HG03280 (cell line): ENCODE measurements around the gene ACOT13.
A peak's percentile ranks its signal among the peaks of the same experiment; 100 is the strongest.
"Not testable (repeated sequence)": the region's sequence is repeated elsewhere in the genome, so short reads cannot be mapped to it uniquely, and the experiment has no call there.

ENCODE experiments used
- ATAC-seq: cut with Tn5 transposase; IDR thresholded peaks from one replicate; pipeline ENCODE4 v1.9.1; 2021; ENCODE audit warnings: mild to moderate bottlenecking, moderate library complexity; ENCODE audit not compliant: unreplicated experiment

ACOT13 gene

DNA sequence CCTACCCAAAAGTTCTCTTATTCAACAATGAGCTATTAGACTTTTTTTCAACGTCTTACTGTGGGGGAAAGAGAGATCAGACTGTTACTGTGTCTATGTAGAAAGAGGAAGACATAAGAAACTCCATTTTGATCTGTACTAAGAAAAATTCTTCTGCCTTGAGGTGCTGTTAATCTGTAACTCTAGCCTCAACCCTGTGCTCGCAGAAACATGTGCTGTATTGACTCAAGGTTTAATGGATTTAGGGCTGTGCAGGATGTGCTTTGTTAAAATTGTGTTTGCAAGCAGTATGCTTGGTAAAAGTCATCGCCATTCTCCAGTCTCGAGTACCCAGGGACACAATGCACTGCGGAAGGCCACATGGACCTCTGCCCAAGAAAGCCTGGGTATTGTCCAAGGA lies 5.1 kb upstream of the ACOT13 start:
- not testable (repeated sequence) for ATAC-seq

DNA sequence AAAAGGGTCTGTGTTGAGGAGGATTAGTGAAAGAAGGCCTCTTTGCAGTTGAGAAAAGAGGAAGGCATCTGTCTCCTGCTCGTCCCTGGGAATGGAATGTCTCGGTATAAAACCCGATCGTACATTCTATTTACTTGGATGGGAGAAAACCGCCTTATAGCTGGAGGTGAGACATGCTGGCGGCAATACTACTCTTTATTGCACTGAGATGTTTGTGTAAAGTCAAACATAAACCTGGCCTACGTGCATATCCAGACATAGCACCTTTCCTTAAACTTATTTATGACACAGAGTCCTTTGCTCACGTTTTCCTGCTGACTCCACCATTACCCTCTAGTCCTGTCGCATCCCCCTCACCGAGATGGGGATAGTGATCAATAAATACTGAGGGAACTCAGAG lies 4.6 kb upstream of the ACOT13 start:
- no peak for ATAC-seq

DNA sequence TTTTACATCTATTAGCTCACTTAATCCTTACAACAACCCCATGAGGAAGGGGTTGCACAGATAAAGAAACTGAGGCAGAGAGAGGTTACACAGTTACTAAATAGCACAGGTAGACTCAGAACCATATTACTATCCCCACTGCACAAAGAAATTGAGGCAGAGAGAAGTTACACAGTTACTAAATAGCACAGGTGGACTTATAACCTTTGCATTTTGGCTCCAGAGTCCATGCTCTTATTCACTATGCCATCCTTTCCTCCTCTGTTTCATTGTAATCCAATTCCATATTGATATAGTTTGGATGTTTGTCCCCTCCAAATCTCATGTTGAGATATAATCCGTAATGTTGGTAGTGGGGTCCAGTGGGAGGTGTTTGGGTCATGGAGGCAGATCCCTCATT lies 3.7 kb upstream of the ACOT13 start:
- ATAC-seq = no peak

DNA sequence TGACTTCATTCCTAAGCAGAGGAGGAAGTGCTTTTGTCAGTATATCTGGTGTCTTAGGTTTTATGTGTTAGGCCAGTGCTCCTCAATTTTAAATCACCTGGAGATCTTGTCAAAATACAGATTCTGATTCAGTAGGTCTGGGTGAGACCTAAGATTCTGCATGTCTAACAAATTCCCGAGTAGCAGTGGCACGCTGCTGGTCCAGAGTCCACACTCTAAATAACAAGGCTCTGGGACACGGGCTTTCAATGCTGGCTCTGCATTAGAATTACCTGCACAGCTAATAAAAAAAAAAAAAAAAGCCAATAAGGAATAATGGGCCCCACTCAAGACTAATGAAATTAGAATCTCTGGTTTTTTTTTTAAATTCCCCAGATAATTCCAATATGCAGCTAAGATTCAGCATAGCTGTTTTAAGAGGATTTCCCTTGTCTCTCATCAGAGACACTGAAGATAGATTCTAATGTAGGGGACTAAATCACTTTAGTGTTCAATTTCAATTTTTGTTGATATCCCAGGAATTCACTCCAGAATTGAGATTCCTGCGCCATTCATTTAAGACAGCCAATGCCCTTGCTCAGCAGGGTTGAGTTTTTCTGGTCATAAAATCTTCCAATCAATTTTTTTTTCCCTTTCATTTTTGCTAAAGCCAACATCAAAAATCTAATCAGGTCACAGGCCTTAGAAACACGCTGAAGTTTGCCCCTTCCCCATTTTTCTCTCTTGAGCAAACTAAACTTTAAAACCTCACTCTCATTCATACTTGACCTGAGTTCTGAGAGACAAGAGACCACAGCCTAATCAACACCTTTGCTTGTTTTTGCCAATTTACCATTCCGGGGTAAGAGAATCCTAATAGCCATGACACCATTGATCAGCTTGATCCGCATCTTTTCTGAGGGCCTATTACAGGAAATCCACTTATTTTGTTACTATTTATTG lies 2.6 kb upstream of the ACOT13 start:
- ATAC-seq = no peak

DNA sequence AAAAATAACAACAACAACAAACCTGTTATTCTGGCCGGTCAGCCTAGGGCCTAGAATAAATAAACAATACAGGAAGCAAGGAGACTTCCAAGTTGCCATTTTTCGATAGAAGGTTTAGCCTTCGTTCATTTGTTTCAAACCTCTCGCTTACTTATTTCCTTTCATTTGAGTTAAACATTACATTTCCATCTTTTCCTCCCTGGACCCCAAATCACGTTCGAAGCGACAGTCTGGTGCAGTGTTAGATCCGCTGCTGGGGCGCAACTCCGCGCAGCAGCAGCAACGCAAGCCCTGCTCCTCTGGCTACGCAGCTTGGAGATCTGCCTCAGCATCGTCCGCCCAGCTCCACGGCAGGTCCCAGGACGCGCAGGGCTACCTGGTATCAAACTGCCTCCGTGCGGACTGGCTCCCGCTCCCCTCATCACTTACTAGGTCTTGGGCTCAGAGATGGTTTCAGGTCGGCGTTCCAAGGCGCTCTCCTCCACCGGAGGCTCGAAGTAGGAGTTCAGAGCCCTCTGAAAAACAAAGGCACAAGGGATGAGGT lies 708 bp upstream of the ACOT13 start:
- ATAC-seq = peak; percentile 28

DNA sequence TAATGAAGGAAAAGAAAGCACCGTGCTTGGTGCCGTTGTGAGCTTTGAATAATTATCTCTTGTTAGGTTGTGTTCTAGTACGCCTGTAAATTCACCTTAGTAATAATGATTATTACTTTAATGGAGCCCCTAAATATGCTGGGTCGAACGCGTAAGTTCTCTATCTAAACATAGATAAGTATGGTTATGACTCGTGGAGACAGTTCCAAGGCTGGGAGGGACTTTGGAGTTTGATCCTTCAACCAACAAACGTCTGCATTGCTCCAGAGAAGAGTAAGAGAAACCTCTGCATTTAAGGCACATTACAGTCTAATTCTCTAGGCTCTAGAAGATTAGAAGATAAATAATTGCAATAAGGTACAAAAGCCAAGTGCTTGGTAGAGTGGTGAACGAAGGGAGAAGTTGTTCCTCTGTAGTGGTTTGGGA lies 514 bp downstream of the ACOT13 start:
- peak; percentile 2 for ATAC-seq

DNA sequence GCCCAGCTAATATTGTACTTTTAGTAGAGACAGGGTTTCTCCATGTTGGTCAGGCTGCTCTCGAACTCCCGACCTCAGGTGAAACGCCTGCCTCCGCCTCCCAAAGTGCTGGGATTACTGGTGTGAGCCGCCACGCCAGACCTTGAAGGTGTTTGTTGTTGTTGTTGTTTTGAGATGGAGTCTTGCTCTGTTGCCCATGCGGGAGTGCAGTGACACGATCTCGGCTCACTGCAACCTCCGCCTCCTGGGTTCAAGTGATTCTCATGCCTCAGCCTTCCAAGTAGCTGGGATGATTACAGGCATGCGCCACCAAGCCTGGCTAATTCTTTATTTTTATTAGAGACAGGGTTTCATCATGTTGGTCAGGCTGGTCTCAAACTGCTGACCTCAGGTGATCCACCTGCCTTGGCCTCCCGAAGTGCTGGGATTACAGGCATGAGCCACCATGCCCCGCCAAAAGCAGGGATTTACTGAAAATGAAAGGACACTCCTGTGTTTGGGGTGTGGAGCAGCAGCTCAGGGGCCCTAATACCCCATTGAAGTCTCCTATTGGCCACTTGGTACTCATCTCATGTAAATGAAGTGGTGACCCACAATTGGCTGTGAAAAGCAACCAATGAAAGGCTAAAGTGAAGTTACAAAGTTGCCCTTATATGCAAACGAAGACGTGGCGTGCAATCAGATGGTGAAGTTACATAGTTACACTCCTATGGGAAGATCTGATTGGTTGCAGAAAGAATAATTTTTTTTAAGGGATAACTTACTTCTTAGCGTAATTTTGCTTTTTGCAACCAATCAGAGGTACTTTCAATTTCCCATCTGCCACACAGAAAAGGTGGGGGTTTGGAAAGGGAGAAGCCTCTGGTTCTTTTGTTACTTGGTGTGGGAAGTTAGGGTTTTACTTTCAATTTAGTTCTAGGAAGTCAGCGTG lies 1.5 kb downstream of the ACOT13 start:
- not testable (repeated sequence) for ATAC-seq

DNA sequence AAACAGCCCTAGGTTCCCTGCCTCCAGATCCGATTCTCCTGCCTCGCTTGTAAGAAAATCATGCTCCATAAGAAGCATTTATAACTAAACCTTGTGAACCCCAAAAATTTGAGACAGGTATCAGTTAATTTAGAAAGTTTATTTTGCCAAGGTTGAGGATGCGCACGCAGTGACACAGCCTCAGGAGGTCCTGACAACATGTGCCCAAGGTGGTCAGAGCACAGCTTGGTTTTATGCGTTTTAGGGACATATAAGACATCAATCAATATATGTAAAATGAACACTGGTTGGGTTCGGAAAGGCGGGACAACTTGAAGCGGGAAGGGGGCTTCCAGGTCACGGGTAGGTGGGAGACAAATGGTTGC lies 2.1 kb downstream of the ACOT13 start:
- ATAC-seq = no peak

DNA sequence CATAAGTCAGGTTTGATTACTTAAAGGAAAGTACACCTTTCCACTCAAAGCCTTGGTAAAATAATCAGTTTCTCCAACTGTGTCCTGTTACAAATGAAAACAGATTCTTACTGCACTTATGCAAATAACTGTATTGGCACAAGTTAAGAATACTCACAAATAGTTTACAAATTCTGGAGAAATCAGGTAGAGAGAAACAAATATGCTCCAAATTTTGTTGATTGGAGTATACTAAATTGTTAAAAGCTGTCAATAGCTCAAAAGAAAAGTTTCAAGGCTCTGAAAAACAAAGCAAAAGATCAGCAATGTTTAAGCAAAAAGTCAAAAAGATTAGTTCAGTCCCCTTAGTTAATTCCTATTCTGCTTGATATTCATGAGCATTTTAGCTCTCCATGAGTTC lies 3.6 kb downstream of the ACOT13 start:
- not testable (repeated sequence) for ATAC-seq

DNA sequence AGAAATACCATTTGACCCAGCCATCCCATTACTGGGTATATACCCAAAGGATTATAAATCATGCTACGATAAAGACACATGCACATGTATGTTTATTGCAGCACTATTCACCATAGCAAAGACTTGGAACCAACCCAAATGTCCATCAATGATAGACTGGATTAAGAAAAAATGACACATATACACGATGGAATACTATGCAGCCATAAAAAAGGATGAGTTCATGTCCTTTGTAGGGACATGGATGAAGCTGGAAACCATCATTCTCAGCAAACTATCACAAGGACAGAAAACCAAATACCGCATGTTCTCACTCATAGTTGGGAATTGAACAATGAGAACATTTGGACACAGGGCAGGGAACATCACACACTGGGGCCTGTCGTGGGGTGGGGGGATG lies 4.2 kb downstream of the ACOT13 start:
- ATAC-seq = not testable (repeated sequence)

DNA sequence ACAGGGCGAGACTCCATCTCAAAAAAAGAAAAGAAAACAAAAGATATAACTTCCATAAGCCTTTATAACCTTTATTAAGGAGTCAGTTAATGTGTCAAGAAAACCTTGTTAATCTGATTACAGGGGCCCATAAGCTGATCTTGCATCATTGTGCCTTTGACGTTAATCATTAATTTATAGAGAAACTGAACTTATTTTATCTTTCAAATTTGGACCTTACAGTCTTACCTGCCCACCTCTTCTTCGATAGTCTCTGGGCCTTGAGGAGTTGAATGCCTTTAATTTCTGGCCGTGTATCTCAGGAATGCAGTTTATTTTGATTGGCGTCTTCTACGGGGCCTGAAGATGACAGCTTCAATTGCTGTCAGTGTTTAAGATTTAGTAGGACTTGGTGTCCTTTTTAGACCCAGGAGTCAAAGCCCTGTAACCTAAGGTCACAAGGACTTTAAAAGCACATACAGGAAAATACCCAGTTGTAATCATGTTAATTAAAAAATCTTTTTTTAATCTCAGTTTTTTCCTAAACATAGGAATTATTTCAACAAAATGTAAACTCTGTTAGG lies 5.8 kb downstream of the ACOT13 start:
- ATAC-seq = no peak

DNA sequence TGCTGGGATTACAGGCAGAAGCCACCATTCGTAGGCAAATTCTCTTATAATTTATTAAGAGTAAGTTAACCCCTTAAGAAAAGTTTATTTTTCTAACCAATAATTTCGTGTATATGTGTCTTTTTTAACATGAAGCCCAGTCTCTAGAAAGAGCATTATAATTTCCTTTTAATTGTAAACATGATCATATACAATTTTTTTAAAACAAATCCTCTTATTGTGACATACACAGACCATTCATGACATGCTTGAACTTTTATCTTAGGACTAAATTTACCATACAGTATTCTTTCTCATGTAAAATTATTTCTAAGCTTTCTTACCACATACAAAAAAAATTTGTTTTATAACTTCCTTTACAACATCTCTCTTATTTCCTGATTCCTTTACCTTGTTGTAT lies 6.7 kb downstream of the ACOT13 start:
- no peak for ATAC-seq

DNA sequence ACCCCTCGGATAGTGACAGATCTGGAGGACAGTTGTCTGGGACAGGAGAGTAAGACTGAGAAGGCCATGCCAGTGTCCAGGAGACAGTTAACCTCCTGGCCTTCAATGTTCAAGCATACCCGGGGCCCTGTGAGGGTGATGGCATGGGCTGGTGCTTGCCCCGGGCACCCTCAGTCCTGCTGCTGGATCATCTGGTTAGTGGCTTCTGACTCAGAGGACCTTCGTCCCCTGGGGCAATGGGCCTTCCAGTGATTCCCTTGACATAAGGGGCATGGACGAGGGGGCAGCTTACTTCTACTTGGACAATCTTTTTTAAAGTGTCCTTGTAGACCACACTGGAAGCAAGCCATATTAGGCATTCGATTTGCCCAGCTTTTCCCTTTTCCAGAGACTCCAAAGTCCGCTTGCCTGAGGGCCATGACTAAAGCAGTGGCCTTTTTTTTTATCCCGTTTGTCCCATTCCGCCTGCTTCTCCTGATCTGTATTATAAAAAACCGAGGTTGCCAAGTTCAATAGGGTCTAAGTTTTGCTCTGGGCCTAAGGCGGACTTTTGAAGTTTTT lies 12.0 kb downstream of the ACOT13 start:
- not testable (repeated sequence) for ATAC-seq

DNA sequence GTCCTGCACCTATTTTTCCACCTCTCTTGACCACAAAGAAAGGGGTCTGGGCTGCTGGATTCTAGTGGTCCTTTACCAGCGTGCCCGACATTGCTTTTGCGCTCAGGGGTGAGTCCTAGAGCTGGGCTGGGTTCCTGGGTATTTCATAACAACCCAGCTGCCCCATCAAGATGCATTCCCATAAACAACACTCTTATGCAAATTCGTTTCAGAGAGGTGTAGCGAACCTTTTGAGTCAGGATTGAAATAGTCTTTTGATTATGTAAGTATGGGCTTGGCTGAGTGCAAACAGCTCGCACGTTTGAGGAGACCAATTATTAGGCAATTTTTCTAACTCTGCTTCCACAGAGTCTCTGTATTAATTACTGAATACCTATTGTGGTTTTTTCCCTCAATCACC lies 13.7 kb downstream of the ACOT13 start:
- ATAC-seq = no peak

DNA sequence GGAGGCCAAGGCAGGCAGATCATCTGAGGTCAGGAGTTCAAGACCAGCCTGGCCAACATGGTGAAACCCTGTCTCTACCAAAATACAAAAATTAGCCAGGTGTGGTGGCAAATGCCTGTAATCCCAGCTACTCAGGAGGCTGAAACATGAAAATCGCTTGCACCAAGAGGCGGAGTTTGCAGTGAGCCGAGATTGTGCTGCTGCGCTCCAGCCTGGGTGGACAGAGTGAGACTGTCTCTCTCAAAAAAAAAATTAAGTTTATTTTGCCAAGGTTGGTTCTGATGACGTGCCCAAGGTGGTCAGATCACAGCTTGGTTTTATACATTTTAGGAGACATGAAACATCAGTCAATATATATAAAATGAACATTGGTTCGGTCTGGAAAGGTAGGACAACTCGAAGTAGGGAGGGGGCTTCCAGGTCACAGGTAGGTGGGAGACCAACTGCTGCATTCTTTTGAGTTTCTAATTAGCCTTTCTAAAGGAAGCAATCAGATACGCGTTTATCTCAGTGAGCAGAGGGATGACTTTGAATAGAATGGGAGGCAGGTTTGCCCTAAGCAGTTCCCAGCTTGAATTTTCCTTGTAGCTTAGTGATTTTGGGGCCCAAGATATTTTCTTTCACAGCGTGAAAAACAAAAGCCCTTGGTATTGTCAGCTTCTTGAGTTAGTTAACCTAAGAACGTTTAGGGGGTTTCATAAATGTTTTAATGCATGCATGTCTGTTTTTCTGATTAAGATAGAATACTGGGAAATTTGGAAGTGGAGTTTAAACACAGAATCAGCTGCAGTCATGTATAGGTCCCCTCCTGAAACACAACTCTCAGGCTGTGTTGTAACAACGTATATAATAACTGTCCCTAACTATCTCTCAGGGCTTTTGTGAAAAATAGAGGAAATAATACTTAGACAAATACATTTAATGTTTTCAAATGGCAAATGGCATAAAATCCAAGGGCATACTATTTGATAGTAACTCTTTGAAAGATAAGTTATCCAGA lies 16.7 kb downstream of the ACOT13 start:
- ATAC-seq = no peak

DNA sequence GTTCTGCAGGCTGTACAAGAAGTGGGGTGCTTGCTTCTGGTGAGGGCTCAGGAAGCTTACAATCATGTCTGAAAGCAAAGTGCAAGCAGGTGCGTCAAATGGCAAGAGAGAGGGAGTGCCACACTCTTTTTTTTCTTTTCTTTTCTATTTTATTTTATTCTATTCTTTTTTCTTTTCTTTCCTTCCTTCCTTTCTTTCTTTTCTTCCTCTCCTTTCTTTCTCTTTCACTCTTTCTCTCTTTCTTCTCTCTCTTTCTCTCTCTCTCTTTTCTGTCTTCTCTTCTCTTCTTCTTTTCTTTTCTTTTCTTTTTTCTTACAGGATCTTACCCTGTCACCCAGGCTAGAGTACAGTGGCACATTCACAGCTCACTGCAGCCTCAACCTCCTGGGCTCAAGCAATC lies 19.5 kb downstream of the ACOT13 start:
- no peak for ATAC-seq

DNA sequence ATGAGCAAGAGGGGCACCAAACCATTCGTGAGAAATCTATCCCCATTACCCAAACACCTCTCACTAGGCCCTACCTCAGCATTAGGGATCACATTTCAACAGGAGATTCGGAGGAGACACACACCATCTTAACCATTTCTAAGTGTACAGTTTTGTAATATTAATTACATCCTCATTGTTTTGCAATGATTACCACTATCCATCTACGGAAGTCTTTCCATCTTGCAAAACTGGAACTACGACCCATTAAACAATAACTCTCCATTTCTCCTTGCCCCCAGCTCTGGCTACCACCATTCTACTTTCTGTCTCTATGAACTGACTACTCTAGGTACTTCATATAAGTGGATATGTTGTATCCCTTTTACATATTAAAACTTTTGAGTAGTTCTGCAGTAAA lies 20.1 kb downstream of the ACOT13 start:
- no peak for ATAC-seq

DNA sequence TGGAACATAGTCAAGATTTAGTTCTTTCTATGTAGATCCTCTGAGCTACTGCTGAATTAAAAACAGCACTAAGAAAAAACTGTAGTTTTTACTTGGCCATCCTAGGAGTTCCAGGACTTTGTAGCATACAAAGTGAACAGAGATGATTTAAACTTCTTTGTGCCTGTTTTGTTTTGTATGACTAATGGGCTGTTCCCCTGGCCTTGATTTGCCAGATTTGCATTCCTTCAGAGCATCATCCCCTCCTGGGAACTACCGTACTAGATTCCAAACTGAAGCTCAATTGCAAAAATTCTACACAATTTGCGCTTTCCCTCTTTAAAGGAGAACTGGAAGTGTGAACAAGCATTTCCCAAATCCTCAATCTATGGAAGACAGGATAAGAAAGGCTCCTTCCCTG lies 23.1 kb downstream of the ACOT13 start:
- no peak for ATAC-seq

DNA sequence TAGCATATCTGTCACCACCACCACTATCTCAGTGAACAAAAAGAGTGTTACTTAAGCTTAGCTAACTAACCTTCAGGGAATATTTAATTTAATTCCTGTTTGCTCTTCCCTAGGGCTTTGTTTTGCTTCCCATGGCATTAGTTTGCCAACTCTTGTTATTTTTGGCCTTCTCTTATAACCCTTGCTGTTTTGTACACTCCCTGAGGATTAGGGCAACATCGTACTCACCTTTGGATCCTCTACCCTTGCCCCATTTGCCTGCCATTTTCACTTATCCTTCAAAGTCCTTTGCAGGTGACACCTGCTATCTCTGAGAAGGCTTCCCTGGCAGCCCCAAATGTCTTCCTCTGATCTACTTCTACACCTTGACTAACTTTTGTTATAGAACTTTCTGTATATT lies 23.7 kb downstream of the ACOT13 start:
- no peak for ATAC-seq

DNA sequence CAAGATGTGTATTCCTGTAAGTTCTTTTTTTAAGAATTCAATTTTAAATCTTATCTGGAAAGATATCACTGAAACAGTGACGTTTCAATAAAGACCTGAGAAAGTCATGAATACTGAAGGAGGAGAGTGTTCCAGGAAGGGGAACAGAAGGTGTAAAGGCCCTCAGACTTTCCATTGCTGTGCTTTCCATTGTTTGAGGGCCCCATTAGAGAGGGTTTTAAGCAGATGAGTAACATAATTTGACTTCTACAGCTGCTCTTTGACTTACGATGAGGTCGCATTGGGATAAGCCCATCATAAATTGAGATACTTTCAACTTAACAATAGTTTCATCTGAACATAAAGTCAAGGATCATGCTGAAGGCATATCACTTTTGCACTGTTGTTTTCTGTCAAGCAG lies 24.7 kb downstream of the ACOT13 start:
- no peak for ATAC-seq
